Measurements from ENCODE around the gene NACAD.

- TF ChIP-seq CTCF (IDR thresholded peaks at IDR 0.05) (no peak), POLR2A (IDR thresholded peaks at IDR 0.05) (no peak)
These were observed 40.0 kb downstream of the NACAD start for GRCh38 chr7:45048748-45049147.
